Measurements from ENCODE around the gene PRICKLE2.

- no peak for TF ChIP-seq POLR2AphosphoS5 (IDR thresholded peaks at IDR 0.05; ENCODE audit: insufficient read depth, low read depth, low read length)
- no peak for TF ChIP-seq CTCF (IDR thresholded peaks at IDR 0.05; ENCODE audit: extremely low read depth in 1 of 2, insufficient read depth in 1 of 2, low read depth in 1 of 2, low read length in 2 of 2)
These were observed 161.9 kb downstream of the PRICKLE2 start for GRCh38 chr3:64063207-64063982.
